BJ (cell line): ENCODE measurements around the gene KIF16B. TPM values are rescaled to one million over a fixed set of nuclear protein-coding genes. Genes with fewer than 3 reads are reported as not detected.

Experiments
- CTCF ChIA-PET: fragments of 350-600 bp; formaldehyde crosslinking; extraction: SDS; loops from one replicate; lab custom pipeline; 2021; ENCODE audit warnings: antibody characterized with exemption, inconsistent platforms; lab: Yijun Ruan, JAX
- POLR2A ChIA-PET: fragments of 300-600 bp; sonication (Branson Sonifier 250); formaldehyde crosslinking; extraction: SDS; loops from one replicate; lab custom pipeline; 2021; ENCODE audit warnings: antibody characterized with exemption; lab: Charles Lee
- DNase-seq: peaks from one replicate; pipeline ENCODE4 v3.0.0-alpha.2; 2011; ENCODE audit warnings: low read depth
- H3K27me3 ChIP-seq: 2 replicates; pipeline ENCODE4 v1.6.0; 2011; ENCODE audit warnings: low read length; ENCODE audit not compliant: control insufficient read depth, insufficient read depth
- H3K36me3 ChIP-seq: 2 replicates; pipeline ENCODE4 v1.5.1; 2011; ENCODE audit warnings: low read length; ENCODE audit not compliant: control insufficient read depth, insufficient read depth
- H3K4me3 ChIP-seq: 2 replicates; pipeline ENCODE4 v1.5.1; 2011; ENCODE audit warnings: low read depth, mild to moderate bottlenecking, control low read depth, low read length
- CTCF ChIP-seq: IDR thresholded peaks from 2 replicates; pipeline ENCODE4 v1.5.1; 2011; ENCODE audit warnings: low read depth, mild to moderate bottlenecking, control low read depth, inconsistent platforms, low read length, moderate library complexity; ENCODE audit not compliant: insufficient read depth
- polyA plus RNA-seq: library from polyadenylated mRNA; depleted of rRNA; stranded (reverse); fragments of >200 nt; gene quantifications from 2 replicates; pipeline ENCODE4 v1.2.3, GENCODE V29; 2011

KIF16B gene
- polyA plus RNA-seq, 1 experiment: 3.2 TPM

GRCh38 chr20:16548068-16548672 lies 25.1 kb downstream of the KIF16B start:
- DNase-seq: no peak
- Histone ChIP-seq H3K36me3 (no peaks in the 10 kb centered on the region), H3K27me3 (no peaks in the 10 kb centered on the region), H3K4me3 (no peak overlapping the region)
- ChIA-PET CTCF (interaction anchor here (1.6 kb wide), 1 partner anchor 12 kb away, joined by 4 read pairs; no protein-coding TSS in a partner anchor), POLR2A (no interaction called here)
- TF ChIP-seq CTCF: no peak

DNA sequence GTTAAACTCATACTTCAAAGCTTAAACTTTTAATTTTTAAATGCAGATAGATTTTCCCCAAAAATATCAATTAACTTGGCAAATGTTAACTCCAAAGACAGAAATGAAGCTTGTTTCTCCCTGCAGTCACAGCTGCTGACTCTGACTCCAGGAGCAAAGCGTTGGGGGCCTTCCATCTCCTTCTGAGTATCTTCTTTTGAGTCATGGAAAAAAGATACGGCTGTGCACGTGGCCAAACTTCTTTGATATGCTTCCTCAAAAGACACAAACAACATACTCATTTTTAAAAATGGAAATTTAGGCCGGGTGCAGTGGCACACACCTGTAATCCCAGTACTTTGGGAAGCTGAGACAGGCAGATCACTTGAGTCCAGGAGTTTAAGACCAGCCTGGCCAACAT lies 28.3 kb downstream of the KIF16B start:
- ChIA-PET POLR2A (no interaction called here), CTCF (interaction anchor here (1.0 to 1.3 kb wide), 2 partner anchors 27 to 148 kb away, joined by 3 read pairs; no protein-coding TSS in a partner anchor)
- TF ChIP-seq CTCF: no peak
- H3K4me3 ChIP-seq: no peak overlapping the region
- no peaks in the 10 kb centered on the region for H3K36me3 ChIP-seq
- H3K27me3 ChIP-seq: no peaks in the 10 kb centered on the region
- DNase-seq: no peak

DNA sequence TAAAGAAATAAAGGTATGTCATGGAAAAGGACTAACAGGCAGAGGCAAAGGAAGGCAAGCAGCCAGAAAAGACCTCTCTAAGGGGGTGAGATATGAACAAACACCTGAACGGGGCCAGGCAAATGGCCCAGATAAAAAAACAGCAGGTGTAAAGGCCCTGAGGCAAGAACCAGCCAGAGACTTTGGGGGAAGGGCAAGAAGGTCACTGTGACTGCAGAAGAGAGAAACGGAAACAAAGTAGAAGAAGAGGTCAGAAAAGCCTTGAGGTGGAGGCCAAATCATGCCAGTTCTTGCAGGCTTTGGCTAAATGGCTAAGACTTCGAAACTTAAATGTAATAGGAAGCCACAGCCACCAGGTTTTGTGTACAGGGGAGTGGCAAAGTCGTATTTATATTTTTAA lies 30.8 kb downstream of the KIF16B start:
- POLR2A ChIA-PET: no interaction called here
- DNase-seq: no peak

GRCh38 chr20:16541878-16542277 lies 31.4 kb downstream of the KIF16B start:
- no peak for TF ChIP-seq CTCF
- H3K4me3 ChIP-seq: no peak overlapping the region
- no peaks in the 10 kb centered on the region; the same call in 1 of the 2 replicates for H3K36me3 ChIP-seq
- H3K27me3 ChIP-seq: no peaks in the 10 kb centered on the region
- ChIA-PET POLR2A (no interaction called here), CTCF (interaction anchor here (1.2 kb wide), 2 partner anchors 10 to 13 kb away, joined by 3 read pairs; no protein-coding TSS in a partner anchor)
- DNase-seq: no peak

More for the DNA sequence above, 30.8 kb downstream of the KIF16B start:
- CTCF ChIA-PET: interaction anchor here (1.2 kb wide), 1 partner anchor 10 kb away, joined by 3 read pairs; no protein-coding TSS in a partner anchor
- no peak overlapping the region for H3K4me3 ChIP-seq
- H3K27me3 ChIP-seq: no peaks in the 10 kb centered on the region
- no peaks in the 10 kb centered on the region; the same call in 1 of the 2 replicates for H3K36me3 ChIP-seq
- no peak for TF ChIP-seq CTCF

DNA sequence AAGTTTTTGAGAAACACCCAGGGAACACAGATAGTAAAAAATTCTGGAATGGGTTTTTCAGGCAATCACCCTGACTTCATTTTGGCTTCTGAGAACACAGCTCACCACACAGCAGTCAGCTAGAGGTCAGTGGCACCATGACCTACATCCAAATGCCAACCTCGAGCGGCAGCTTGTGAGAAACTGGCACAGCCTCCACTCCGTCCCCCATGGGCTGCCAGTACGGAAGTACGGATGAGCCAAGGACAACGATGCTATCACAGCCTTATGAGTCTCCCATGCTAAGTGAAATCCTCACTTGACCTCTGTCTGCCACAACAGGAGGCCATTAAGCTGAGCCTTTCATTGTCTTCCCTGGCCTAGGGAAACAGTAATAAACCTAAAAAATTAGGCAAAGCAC lies 32.0 kb downstream of the KIF16B start:
- Histone ChIP-seq H3K27me3 (no peaks in the 10 kb centered on the region), H3K4me3 (no peak overlapping the region), H3K36me3 (no peaks in the 10 kb centered on the region; the same call in 1 of the 2 replicates)
- DNase-seq: no peak
- CTCF ChIA-PET: interaction anchor here (1.2 kb wide), 2 partner anchors 11 to 13 kb away, joined by 3 read pairs; no protein-coding TSS in a partner anchor
- TF ChIP-seq CTCF: no peak
- POLR2A ChIA-PET: no interaction called here
